Erythroblast (primary cell): Measurements from ENCODE around the gene SPAAR.

Experiments
- GATA1 ChIP-seq: IDR thresholded peaks from 2 replicates; pipeline ENCODE4 v1.6.1; 2011; ENCODE audit warnings: low read depth, mild to moderate bottlenecking, control low read depth, low read length, moderate library complexity
- POLR2A ChIP-seq: IDR thresholded peaks from 2 replicates; pipeline ENCODE4 v1.6.1; 2011; ENCODE audit warnings: mild to moderate bottlenecking, low read length

- TF ChIP-seq POLR2A (no peak), GATA1 (no peak)
These were observed 44.5 kb upstream of the SPAAR start for GRCh38 chr9:35864695-35865255.
